Cardiac muscle cell (in vitro differentiated cells and primary cell): ENCODE results near the gene JAK3. TPM values are rescaled to one million over a fixed set of nuclear protein-coding genes. Genes with fewer than 3 reads are reported as not detected.
A peak's percentile ranks its signal among the peaks of the same experiment; 100 is the strongest.

Experiments
- DNase-seq, 2 donors: peaks; one replicate each; pipeline versions ENCODE4 v3.0.0 to v3.0.0-alpha.2; 2010 to 2017; ENCODE audit warnings: low read depth in 1 of 2, low spot score in 1 of 2
- H3K27ac ChIP-seq: fragments of 200-600 bp; sonication (generic); 2 replicates; pipeline ENCODE4 v1.5.1; 2016
- H3K27me3 ChIP-seq: fragments of 200-600 bp; sonication (generic); 2 replicates; pipeline ENCODE4 v1.6.0; 2016; ENCODE audit warnings: control low read depth
- H3K36me3 ChIP-seq: fragments of 200-600 bp; sonication (generic); 2 replicates; pipeline ENCODE4 v1.5.1; 2016; ENCODE audit warnings: control low read depth
- H3K4me1 ChIP-seq: fragments of 200-600 bp; sonication (generic); 2 replicates; pipeline ENCODE4 v1.8.1; 2017; ENCODE audit warnings: low read depth, mild to moderate bottlenecking, mixed run types
- H3K4me3 ChIP-seq: fragments of 200-600 bp; sonication (generic); 2 replicates; pipeline ENCODE4 v1.5.1; 2016; ENCODE audit warnings: mild to moderate bottlenecking
- H3K9me3 ChIP-seq: fragments of 200-600 bp; sonication (generic); 2 replicates; pipeline ENCODE4 v1.5.1; 2017; ENCODE audit warnings: low read depth, mild to moderate bottlenecking, control low read depth
- polyA plus RNA-seq: library from polyadenylated mRNA; unstranded; fragments of >200 nt; fragmentation: Nextera tagmentation; extraction: Ambion mirVana; gene quantifications from 2 replicates; pipeline ENCODE4 v1.2.1, GENCODE V29; 2016
- total RNA-seq: library from RNA; depleted of rRNA; stranded (reverse); fragments of >200 nt; gene quantifications from 2 replicates; pipeline ENCODE4 v1.2.3, GENCODE V29; 2016
- TF ChIP-seq, protein P1 (sequence below): IDR thresholded peaks from 2 replicates; pipeline ENCODE4 v1.5.1; 2012; ENCODE audit warnings: low read depth, mild to moderate bottlenecking, low read length

JAK3 gene
- total and polyA plus RNA-seq, 2 experiments from 2014 or later = 1.5 to 14.5 TPM

DNA sequence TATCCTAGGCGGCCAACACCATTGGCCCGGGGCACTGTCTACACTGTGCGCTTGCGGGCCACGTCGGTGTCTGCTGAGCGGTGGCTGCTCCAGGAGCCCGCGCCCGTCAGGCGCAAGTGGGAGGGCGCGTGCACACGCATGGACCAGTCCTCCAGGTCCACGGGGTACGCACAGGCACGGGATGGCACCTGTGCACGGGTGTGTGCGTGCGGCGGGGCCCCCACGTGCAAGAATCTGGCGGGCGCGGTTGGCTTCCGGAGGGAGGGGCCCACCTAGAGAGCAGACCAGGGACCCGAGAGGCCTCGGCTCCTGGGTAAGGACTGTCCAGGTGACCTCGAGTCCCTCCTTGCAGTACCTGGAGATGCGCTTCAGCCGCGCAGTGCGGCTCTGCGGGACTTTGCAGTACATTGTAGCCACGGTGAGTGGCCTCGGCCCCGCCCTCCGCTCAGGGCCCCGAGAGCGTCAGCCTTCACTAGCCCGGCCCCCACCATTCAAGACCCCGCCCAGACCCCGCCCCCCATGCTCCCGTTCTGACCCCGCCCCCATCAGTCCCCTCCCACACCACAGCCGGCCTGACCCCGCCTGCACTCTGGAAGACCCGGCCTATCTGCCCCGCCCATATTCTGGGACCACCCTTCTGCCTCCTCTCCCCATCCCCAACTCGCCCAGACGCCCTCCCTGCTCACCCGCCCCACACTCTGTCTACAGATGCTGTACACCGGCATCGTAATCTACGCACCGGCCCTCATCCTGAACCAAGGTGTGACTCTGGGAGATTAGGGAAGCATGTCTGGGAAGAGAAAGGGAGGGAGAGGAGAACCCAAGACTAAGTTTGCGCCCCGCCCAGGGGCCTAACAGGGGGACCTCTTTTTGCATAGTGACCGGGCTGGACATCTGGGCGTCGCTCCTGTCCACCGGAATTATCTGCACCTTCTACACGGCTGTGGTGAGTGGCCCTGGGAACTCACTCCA lies 26.3 kb upstream of the JAK3 start:
- H3K9me3 ChIP-seq = no peaks in the 10 kb centered on the region
- H3K4me3 ChIP-seq = peak overlapping the region; percentile 15
- no peaks in the 10 kb centered on the region for H3K4me1 ChIP-seq
- H3K27me3 ChIP-seq = peaks cover 30% of the 10 kb centered on the region
- H3K27ac ChIP-seq = no peak overlapping the region
- TF ChIP-seq, protein P1, sequence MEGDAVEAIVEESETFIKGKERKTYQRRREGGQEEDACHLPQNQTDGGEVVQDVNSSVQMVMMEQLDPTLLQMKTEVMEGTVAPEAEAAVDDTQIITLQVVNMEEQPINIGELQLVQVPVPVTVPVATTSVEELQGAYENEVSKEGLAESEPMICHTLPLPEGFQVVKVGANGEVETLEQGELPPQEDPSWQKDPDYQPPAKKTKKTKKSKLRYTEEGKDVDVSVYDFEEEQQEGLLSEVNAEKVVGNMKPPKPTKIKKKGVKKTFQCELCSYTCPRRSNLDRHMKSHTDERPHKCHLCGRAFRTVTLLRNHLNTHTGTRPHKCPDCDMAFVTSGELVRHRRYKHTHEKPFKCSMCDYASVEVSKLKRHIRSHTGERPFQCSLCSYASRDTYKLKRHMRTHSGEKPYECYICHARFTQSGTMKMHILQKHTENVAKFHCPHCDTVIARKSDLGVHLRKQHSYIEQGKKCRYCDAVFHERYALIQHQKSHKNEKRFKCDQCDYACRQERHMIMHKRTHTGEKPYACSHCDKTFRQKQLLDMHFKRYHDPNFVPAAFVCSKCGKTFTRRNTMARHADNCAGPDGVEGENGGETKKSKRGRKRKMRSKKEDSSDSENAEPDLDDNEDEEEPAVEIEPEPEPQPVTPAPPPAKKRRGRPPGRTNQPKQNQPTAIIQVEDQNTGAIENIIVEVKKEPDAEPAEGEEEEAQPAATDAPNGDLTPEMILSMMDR = no peak
- DNase-seq = peak; percentile 30 to 71
- H3K36me3 ChIP-seq = no peaks in the 10 kb centered on the region

DNA sequence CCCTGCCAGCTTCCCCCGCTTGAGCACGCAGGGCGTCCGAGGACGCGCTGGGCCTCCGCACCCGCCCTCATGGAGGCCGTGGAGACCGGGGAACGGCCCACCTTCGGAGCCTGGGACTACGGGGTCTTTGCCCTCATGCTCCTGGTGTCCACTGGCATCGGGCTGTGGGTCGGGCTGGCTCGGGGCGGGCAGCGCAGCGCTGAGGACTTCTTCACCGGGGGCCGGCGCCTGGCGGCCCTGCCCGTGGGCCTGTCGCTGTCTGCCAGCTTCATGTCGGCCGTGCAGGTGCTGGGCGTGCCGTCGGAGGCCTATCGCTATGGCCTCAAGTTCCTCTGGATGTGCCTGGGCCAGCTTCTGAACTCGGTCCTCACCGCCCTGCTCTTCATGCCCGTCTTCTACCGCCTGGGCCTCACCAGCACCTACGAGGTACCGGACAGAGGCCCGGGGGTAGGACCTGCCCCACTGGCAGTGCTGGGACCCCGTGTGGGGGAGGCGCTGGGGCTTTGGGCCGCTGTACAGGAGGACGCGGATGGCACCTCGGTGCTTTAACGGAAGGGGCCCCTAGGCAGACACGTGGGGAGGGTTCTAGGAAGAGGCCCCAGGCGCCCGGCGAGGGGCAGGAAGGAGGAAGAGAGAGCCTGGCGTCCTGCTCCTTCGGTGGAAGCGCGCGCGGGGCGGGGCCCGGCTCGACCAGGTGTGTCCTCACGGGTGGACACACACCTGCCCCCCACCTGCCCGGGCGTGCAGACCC lies 24.6 kb upstream of the JAK3 start:
- Histone ChIP-seq H3K4me3 (no peak overlapping the region), H3K27me3 (peaks cover 33% of the 10 kb centered on the region), H3K4me1 (no peaks in the 10 kb centered on the region), H3K9me3 (no peaks in the 10 kb centered on the region), H3K27ac (no peak overlapping the region), H3K36me3 (no peaks in the 10 kb centered on the region)
- no peak for DNase-seq
- TF ChIP-seq, protein P1 = no peak

DNA sequence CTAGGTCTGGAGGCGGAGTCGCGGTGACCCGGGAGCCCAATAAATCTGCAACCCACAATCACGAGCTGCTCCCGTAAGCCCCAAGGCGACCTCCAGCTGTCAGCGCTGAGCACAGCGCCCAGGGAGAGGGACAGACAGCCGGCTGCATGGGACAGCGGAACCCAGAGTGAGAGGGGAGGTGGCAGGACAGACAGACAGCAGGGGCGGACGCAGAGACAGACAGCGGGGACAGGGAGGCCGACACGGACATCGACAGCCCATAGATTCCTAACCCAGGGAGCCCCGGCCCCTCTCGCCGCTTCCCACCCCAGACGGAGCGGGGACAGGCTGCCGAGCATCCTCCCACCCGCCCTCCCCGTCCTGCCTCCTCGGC lies 24.1 kb upstream of the JAK3 start, which contains the start of gene SLC5A5:
TSS of gene SLC5A5 (plus strand) at position 68 of the 373 bp plus-strand sequence. CDS start 375 bp downstream, outside the sequence.
- Histone ChIP-seq H3K4me1 (no peaks in the 10 kb centered on the region), H3K27ac (no peak within 1 kb of the TSS), H3K9me3 (no peaks in the 10 kb centered on the region), H3K27me3 (peaks cover 33% of the 10 kb centered on the region), H3K4me3 (no peak within 1 kb of the TSS), H3K36me3 (no peaks in the 10 kb centered on the region)
- DNase-seq = no peak
- TF ChIP-seq, protein P1 = no peak

DNA sequence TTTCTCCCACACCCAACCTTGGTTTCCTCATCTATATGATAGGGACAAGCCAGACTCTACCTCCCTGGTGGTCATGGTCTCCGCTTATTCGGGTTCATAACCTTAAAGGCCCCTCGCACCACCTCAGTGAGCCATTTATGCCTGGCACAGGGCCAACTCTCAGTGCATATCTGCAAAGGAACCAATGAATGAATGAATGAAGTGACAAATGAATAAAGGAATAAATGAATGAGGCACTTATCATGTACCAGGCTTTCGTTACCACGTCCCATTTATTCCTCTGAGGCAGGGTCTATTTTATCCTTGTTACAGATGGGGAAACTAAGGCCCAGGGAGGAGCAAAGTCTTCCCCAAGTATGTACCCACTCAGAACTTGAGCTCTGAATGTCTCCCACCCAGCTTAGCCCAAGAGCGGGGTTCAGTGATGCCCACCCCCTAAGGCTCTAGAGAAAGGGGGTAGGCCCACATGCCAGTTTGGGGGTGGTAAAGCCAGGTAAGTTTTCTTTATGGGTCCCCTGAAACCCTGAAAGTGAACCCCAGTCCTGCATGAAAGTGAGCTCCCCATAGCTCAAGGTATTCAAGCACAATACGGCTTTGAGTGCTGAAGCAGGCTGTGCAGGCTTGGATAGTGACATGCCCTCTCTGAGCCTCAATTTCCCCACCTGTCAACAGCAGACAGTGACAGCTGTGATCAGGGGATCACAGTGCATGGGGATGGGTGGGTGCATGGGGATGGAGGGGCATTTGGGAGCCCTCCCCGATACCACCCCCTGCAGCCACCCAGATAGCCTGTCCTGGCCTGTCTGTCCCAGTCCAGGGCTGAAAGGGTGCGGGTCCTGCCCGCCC lies 23.5 kb upstream of the JAK3 start:
- Histone ChIP-seq H3K36me3 (no peaks in the 10 kb centered on the region), H3K27me3 (peaks cover 33% of the 10 kb centered on the region), H3K9me3 (no peaks in the 10 kb centered on the region), H3K27ac (no peak overlapping the region), H3K4me1 (no peaks in the 10 kb centered on the region), H3K4me3 (no peak overlapping the region)
- TF ChIP-seq, protein P1 = no peak
- DNase-seq = no peak

DNA sequence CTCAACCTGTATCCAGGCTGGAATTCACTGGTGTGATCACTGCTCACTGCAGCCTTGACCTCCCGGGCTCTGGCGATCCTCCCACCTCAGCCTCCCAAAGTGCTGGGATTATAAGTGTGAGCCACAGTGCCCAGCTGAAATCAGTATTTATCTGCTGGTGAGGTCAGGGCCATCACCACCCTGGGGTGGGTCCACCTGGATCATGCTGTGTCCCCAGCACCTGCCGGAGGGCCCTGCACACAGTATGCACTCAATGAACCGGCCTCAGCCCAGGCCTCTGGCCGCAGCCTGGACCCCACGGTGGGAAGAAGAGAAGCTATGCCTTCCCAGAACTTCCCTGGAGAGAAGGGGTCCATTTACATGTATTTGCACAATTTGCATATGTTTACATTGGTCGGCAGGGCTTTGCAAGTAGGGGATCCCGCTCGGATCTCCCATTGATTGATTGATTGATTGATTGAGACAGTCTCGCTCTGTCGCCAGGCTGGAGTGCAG lies 21.4 kb upstream of the JAK3 start:
- TF ChIP-seq, protein P1 = no peak
- H3K27me3 ChIP-seq = peaks cover 33% of the 10 kb centered on the region
- H3K4me3 ChIP-seq = no peak overlapping the region
- no peaks in the 10 kb centered on the region for H3K9me3 ChIP-seq
- no peak overlapping the region for H3K27ac ChIP-seq
- DNase-seq = no peak
- no peaks in the 10 kb centered on the region for H3K36me3 ChIP-seq
- H3K4me1 ChIP-seq = no peaks in the 10 kb centered on the region
